ENCODE data around the gene PRKCZ. TPM values are rescaled to one million over a fixed set of nuclear protein-coding genes. Genes with fewer than 3 reads are reported as not detected.

The PRKCZ gene
- total and polyA plus RNA-seq, 9 of the 15 experiments (the other 6 are each of a cell fraction or from before 2014, with no cell fraction given), result 0.07 to 3.1 (median 1.3) TPM

- TF ChIP-seq CEBPZ (IDR thresholded peaks at IDR 0.05; ENCODE audit: borderline replicate concordance, low read depth, low read length) (no peak), CHD2 (IDR thresholded peaks at IDR 0.05; ENCODE audit: low read depth, low read length) (no peak), RAD51 (IDR thresholded peaks at IDR 0.05; ENCODE audit: borderline replicate concordance, low read depth) (no peak), PTRF (tag; IDR thresholded peaks at IDR 0.05) (no peak), FOS (IDR thresholded peaks at IDR 0.05; ENCODE audit: extremely low read depth, insufficient read length) (no peak), E2F4 (CRISPR knock-in tag; IDR thresholded peaks at IDR 0.05; ENCODE audit: low read depth) (no peak), GATAD2A (IDR thresholded peaks at IDR 0.05) (no peak), SAFB (IDR thresholded peaks at IDR 0.05; ENCODE audit: borderline replicate concordance, low read depth, low read length) (no peak), PHF20 (IDR thresholded peaks at IDR 0.05; ENCODE audit: partially characterized antibody) (no peak), NEUROD1 (IDR thresholded peaks at IDR 0.05; ENCODE audit: borderline replicate concordance, low read depth, low read length, partially characterized antibody) (no peak), LCOR (CRISPR knock-in tag; IDR thresholded peaks at IDR 0.05) (no peak), ATF1 (CRISPR knock-in tag; IDR thresholded peaks at IDR 0.05) (no peak), ATF1 (tag; IDR thresholded peaks at IDR 0.05) (no peak), SRSF3 (IDR thresholded peaks at IDR 0.05; ENCODE audit: insufficient read depth, low read length) (no peak), ZNF79 (CRISPR knock-in tag; IDR thresholded peaks at IDR 0.05; ENCODE audit: low read depth) (no peak), ZNF24 (IDR thresholded peaks at IDR 0.05) (no peak), ZBTB8A (IDR thresholded peaks at IDR 0.05; ENCODE audit: partially characterized antibody) (no peak), KDM5B (IDR thresholded peaks at IDR 0.05; ENCODE audit: insufficient replicate concordance, low read depth, low read length) (no peak)
Measured at GRCh38 chr1:2229911-2230731, 179.9 kb downstream of the PRKCZ start (continued).
